ENCODE data around the gene IQSEC1.

The IQSEC1 gene

DNA sequence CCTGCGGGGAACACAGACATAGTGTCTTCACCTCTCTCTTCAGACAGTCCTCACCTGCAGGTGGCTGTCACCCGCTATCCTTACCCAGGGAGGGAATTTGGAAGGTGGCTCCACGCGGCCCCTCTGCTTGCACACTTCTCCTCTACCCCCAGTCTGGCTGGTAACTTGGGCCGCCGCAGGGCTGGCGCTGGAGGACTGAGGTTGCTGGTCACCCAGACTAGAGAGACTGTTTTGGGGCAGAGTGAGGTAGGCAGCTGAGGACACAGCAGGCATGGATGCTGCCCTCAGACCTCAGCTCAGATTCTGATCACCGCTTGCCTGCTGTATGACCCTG is 12.6 kb upstream of the IQSEC1 start:
- DNase-seq (ENCODE audit: low read depth in 2 of 2): no peak

GRCh38 chr3:13085081-13085845 is 12.0 kb upstream of the IQSEC1 start:
- no peak for DNase-seq (ENCODE audit: low read depth in 2 of 2)

DNA sequence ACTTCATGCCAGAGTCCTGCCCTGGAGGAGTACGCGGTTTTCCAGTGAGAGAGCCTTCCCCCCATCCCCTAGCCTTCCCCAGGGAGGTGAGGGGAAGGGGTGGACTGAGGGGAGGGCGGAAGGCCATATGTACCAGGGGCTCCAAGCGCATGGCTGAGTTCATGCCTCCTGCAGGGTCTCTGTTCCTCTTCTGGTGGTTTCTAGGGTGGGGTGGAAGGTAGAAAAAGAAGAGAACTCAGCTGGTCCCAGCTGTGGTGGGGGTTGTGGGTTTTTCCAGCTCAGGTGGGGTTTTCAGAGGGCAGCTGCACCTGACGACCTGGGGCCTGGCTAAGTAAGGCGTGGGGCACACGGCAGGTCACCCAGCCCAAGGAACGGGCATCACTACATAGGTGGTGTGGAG is 10.7 kb upstream of the IQSEC1 start:
- DNase-seq (ENCODE audit: low read depth in 2 of 2): no peak

DNA sequence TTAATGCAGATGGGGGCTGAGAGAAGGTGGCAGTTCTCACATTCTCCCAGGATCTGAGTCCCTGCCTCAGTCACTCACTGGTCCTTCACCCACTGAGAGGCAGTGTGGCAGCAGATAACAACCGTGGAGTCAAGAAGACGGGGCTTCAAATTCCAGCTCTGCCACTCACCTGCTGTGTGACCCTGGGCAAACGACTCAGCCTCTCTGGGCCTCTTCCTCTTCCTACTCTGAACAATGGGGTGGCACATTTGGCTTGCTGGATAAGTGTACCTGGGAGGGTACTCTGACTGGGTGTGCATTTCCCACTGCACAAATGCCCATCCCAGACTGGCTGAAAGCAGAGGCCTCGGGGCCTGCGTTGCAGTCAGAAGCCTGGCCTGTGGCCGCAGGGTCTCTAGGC is 10.0 kb upstream of the IQSEC1 start:
- DNase-seq (ENCODE audit: low read depth in 2 of 2): no peak

- DNase-seq (ENCODE audit: low read depth in 2 of 2): no peak
Observed at GRCh38 chr3:13082677-13083076, 9.4 kb upstream of the IQSEC1 start.

GRCh38 chr3:13081603-13082360 is 8.6 kb upstream of the IQSEC1 start:
- no peak for DNase-seq (ENCODE audit: low read depth in 2 of 2)

DNA sequence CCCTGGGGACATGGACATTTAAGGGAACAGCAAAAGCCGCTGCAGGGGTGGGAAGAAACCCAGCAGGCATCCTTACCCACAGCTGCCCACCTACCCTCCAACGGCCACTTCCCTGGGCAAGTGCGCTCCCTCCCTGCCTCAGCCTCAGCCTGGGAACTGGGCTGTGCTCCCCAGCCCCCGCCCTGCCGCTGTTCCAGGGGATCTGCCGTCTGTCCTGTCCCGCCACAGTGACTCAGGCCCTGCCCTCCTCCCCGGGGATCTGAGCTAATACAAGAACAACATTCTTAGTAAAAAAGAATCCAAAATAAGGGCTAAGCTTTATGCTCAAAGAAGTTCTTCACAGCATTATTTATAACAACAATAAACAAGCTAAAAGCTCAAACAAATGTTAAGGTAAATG is 7.4 kb upstream of the IQSEC1 start:
- DNase-seq (ENCODE audit: low read depth in 2 of 2): no peak

GRCh38 chr3:13080026-13080425 is 6.8 kb upstream of the IQSEC1 start:
- DNase-seq (ENCODE audit: low read depth in 2 of 2): no peak

- DNase-seq (ENCODE audit: low read depth in 2 of 2): no peak
Observed at GRCh38 chr3:13079510-13079909, 6.3 kb upstream of the IQSEC1 start.

DNA sequence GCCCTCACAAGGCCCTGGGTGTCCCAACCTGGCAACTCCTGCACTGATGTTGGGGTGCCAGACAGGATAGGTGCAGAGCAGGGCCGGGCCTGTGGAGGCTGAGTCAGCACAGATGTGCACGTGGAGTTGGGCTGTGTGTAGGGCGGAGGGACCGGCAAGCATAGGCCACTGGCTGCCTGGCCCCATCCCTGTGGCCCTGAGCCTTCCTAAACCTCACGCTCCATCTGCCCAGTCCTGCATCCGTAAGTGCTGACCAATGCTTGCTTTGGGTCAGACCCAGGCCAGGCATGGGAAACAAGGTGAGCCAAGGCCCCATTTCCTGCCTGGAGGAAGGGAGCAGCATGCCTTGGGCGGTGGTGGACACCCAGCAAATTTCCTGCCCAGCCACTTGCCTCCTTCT is 5.8 kb upstream of the IQSEC1 start:
- no peak for DNase-seq (ENCODE audit: low read depth in 2 of 2)

DNA sequence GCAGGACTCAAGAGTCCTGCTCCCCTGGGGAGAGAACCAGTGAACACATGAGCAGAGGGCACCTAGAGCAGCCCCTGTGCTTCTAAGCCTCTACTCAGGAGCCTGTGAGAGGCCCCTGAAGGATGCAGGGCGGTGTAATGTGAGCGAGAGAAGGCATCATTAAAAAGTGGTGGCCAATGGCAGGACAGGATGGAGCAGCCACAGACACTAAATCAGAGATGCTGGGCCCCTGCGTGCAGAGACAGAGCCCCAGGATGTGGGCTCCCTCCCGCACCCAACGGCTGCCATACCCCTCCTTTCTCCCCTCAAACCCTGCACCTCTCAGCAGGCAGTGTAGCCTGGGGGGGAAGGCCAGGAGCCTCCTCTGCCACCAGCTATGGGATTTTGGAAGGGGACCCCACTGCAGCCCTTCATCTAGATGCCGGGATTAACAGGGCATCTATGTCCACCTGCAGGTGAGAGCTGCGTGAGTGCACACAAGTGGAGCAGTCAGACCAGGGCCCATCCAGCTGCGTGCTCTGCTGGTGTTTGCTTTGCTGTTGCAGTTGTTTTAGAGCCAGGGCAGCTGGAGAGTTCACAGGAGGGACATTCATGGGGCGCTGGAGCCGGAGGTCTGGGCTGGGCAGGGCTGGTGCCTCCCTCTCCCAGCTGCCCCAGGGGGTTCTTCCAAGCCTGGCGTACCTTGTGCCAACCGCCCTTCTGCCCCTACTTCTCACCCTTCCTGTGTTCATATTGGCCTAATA is 5.1 kb upstream of the IQSEC1 start:
- DNase-seq (ENCODE audit: low read depth in 2 of 2): no peak

DNA sequence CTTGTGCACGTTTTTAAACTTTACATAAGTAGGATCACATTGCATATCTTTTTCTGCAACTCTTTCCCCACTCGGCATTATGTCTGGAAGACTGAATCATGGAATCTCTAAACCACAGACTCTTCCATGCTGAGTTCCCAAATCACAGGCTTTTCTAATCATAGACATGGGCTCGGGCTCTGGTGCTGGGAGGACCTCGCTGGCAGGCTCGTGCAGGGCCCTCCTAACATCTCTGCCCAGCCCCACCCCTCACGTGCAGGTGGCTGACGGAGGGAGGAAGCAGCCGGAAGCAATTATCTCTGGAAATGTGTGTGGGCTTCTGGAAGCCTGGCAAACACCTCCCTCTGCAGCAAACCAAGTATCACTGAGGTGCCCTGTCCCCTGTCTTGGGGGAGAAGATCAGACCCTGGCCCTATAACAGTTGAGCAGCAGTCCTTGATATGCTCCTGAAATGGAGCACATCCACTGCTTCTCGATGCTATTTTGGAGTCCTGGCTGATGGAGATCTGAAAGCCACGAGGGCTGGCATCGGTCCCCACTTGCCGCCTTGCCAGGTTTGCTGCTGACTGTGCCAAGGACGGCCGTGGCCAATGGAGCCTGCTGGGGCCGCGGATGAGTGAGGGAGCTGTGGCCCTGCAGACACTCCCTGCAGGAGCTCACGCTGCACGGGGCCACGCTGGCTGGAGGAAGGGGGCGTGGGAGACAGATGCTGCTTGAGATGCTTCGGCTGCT is 4.4 kb upstream of the IQSEC1 start:
- no peak for DNase-seq (ENCODE audit: low read depth in 2 of 2)

DNA sequence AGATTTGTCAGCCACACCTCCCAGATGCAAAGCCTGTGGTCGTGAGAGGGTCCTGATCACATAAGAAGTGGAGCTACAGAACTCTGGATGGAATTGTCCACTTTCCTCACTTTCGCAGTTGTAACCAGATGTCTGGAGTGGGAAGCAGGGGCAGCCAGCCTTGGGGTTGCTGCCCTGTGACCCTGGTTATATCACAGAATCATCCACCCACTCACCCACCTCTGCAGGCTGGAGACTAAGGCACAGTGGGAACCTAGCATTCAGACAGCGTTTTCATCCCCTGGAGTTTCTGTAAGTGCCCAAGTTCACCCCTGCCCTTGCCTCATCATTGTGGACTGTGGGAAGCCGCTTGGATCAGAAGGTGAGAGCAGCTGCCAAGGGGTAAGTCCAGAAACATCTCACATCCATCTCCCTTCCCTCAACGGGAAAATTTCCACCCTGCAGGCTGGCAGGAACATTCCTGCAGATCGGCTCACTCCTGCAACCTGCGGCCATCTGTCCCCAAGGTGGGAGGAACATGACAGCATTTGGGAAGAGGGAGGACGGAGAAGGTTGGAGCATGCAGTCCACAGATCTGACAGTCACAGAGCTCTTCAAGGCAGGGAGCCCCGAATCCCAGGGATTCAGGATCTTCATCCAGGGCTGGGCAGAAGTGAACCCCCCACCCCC is 2.9 kb upstream of the IQSEC1 start:
- DNase-seq (ENCODE audit: low read depth in 2 of 2): no peak

- DNase-seq (ENCODE audit: low read depth in 2 of 2): no peak
Observed at GRCh38 chr3:13075318-13075717, 2.1 kb upstream of the IQSEC1 start.

DNA sequence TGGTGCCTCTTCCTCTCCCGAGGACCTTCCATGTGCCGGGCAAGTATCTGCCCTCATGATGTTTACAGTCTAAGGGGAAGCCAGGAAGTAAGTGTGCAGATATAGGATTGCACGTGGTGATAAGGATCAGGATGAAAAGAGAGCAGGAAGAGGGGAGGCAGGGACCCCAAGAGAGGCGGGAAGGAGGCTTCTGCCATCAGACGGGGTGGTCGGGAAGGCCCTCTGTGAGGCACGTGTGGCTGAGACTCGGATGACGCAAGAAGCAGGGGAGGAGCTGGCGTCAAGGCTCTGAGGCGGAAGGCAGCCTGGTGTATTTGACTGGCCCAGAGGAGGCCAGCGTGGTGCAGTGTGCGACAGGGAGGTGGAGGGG is 762 bp upstream of the IQSEC1 start:
- DNase-seq (ENCODE audit: low read depth in 2 of 2): no peak

DNA sequence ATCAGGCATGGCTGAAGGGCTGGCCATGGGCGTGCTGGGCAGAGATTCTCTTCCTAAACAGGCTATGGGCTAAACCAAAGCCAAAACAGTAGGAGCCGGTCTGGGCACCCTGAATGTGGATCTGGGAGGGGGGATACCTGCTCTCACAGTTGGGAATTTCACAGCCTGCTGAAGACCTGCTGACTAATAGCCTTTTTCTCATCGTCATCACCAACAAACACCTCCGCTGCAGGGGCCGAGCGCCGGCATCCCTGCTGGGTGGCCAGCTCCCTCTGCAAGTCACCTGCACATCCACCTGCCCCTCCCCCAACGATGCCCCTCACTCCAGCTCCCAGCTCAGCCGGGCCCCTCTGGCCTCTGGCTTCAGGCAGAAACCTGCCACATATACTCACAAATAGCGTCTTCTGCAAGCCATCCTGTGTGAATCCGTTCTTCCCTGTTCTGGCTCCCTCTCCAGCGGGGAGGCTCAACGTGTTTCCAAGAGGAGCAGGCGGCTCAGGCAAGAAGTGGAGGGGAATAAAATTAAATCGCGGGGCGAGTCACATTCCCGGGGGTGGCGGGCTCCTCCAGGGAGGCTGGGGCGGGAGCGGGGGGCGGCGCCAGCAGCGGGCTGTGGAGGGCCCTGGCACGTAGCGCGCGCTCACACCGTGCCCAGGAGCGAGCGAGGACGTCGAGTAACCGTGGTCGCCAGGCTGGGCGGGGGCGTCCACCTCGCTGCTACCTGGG is 466 bp downstream of the IQSEC1 start:
- DNase-seq (ENCODE audit: low read depth in 2 of 2): no peak

DNA sequence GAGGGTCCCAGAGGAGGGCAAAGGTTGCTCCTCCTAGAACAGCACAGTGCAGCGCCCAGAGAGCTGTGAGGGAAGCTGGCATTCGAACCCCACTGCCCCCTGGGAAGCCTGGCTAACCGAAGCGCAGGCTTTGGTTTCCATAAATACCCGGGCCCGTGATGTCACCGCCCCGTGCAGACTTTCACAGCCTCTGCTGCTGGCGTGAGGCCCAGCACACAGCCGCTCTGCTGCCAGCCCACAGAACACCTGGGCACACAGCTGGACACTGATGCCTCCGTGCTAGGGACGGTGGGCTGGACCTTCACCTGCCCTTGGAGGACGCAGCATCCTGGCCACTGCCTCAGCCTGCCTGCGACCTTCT is 1.0 kb downstream of the IQSEC1 start:
- DNase-seq (ENCODE audit: low read depth in 2 of 2): no peak

DNA sequence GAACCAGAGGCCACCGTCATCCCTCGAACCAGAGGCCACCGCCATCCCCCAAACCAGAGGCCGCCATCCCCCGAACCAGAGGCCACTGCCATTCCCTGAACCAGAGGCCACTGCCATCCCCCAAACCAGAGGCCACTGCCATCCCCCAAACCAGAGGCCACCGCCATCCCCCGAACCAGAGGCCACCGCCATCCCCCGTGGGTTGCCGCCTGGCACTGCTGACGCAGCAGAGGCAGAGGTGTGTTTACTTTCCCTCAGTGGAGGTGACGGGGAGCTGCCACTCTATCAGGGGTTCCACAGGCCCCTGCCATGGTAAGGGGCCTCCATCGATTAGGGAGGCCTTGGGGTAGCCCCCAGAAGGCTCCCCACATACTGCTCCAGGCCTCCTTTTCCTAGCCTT is 1.5 kb downstream of the IQSEC1 start:
- no peak for DNase-seq (ENCODE audit: low read depth in 2 of 2)

DNA sequence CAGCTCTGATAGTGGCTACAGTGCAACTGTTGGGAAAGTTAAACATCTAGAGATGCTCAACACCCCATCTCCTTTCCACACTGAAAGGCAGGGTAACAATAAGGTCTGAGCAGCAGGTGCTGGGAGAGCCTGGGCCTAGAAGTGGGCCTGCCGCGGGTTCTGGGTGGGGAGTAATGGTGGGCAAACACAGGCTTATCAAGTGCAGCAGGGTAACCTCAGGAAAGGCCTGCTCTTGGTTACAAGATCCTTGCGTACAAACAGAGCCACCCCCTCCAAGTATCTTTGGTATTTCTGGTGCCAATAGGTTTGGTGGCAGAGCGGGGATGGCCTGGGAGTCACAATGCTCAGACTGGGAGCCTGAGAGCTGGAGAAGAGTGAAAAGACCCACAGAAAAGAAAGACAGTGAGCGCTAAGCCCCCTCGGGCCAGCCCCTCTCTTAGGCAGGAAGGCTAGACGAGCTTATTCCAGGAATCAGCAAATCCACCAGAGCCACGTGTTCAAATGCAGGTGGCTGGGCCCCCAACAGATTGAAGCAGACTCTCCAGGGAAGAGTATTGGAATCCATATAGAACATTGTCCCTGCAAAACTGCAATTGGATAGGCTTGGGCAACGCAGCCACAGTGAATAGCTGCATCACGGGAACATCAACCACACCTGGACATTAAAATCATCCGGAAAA is 2.7 kb downstream of the IQSEC1 start:
- DNase-seq (ENCODE audit: low read depth in 2 of 2): no peak

GRCh38 chr3:13069495-13069894 is 3.7 kb downstream of the IQSEC1 start:
- no peak for DNase-seq (ENCODE audit: low read depth in 2 of 2)

Data from stimulated activated CD4-positive, alpha-beta T cell treated with anti-CD3 and anti-CD28 coated beads, Interleukin-1b, Interleukin-23, amount 100 ng/mL, for 1 hour (primary cell).